Upper lobe of left lung (tissue), 6 donors: Measurements from ENCODE around the gene CRISPLD2. TPM values are rescaled to one million over a fixed set of nuclear protein-coding genes. Genes with fewer than 3 reads are reported as not detected.
A peak's percentile ranks its signal among the peaks of the same experiment; 100 is the strongest.
"Not testable (repeated sequence)": the region's sequence is repeated elsewhere in the genome, so short reads cannot be mapped to it uniquely, and the experiment has no call there.

Source experiments
- ATAC-seq, 2 donors: fragments of 200-7000 bp; cut with Tn5 transposase; one replicate each; pipeline ENCODE4 v1.9.1; 2022; ENCODE audit warnings: mild to moderate bottlenecking in 2 of 2, moderate library complexity in 2 of 2; ENCODE audit not compliant: low FRiP score in 2 of 2
- DNase-seq, 2 donors: peaks; one replicate each; pipeline ENCODE4 v3.0.0-alpha.2; 2019 to 2020
- H3K27ac ChIP-seq, 4 donors: fragments of 200-600 bp; sonication (generic); one replicate each; pipeline ENCODE4 v1.5.1; 2016 to 2019
- H3K27me3 ChIP-seq, 4 donors: fragments of 200-600 bp; sonication (generic); one replicate each; pipeline ENCODE4 v1.5.1; 2017 to 2019
- H3K36me3 ChIP-seq, 4 donors: fragments of 200-600 bp; sonication (generic); one replicate each; pipeline ENCODE4 v1.5.1; 2016 to 2019
- H3K4me1 ChIP-seq, 4 donors: fragments of 200-600 bp; sonication (generic); one replicate each; pipeline ENCODE4 v1.5.1; 2018 to 2019
- H3K4me3 ChIP-seq, 4 donors: fragments of 200-600 bp; sonication (generic); one replicate each; pipeline ENCODE4 v1.5.1; 2017 to 2019; ENCODE audit warnings: mild to moderate bottlenecking in 2 of 4, moderate library complexity in 1 of 4
- H3K9me3 ChIP-seq, 4 donors: fragments of 200-600 bp; sonication (generic); one replicate each; pipeline ENCODE4 v1.5.1; 2018 to 2019
- EP300 ChIP-seq, 4 donors: sonication (generic); formaldehyde crosslinking; IDR thresholded peaks; one replicate each; pipeline ENCODE4 v1.5.1; 2017; ENCODE audit warnings: antibody characterized with exemption in 4 of 4, control low read depth in 2 of 4
- POLR2A ChIP-seq, 4 donors: fragments of 450-650 bp; IDR thresholded peaks; one replicate each; pipeline ENCODE4 v1.5.1; 2016 to 2017; ENCODE audit warnings: antibody characterized with exemption in 4 of 4, mild to moderate bottlenecking in 2 of 4
- POLR2AphosphoS5 ChIP-seq, 2 donors: sonication (generic); formaldehyde crosslinking; IDR thresholded peaks; one replicate each; pipeline ENCODE4 v1.5.1; 2017; ENCODE audit warnings: antibody characterized with exemption in 2 of 2
- WGBS, 2 donors: methylation state at CpG; one replicate each; pipeline ENCODE4 v1.1.5; 2017 to 2018; 5-methylcytosine and 5-hydroxymethylcytosine counted together
- total RNA-seq, 6 donors: library from RNA; depleted of rRNA in 4 of 6; stranded (reverse); fragments of >200 nt in 4 of 6; gene quantifications; one replicate each; pipeline versions ENCODE4 v1.1.0 to v1.2.1, GENCODE V29; 2016 to 2021
- TF ChIP-seq, protein P1 (sequence below), 6 experiments: fragments of 450-650 bp in 4 of 6; fragments of 200-600 bp in 2 of 6; sonication (generic) in 2 of 6; IDR thresholded peaks; one replicate each; pipeline ENCODE4 v1.5.1; 2016 to 2019; ENCODE audit warnings: antibody characterized with exemption in 6 of 6
- donor health status: DM: no; HTN: no; CAD: no; lungs with moderate emphysema.
- donor health status: DM: no; HTN: yes; CAD: no; lungs with severe emphysema.

The CRISPLD2 gene
- total RNA-seq, 6 donors from 2014 or later = 30.2 to 109 (median 80.8) TPM

DNA sequence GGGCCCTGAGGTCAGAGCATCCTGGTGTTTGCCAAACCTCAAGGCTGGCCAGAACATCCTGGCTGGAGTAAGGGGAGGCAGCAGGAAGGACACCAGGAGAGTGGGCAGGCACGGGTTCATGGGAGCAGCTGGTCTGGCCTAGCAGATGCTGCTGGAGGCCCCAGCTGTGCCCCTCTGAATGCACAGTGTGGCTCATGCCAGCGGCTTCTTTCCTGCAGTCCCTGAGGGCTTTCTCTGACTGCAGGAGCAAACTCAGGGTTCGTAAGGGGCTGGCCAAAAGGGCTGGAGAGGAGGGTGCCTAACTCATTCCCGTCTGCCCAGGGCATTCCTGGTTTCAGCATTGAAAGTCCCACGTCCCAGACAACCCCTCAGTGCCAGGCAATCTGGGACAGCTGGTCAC is 112.9 kb downstream of the CRISPLD2 start:
- WGBS, 2 donors = 89 to 90% methylated on average over 2 to 5 of the region's 5 CpGs
- ATAC-seq (no peak), DNase-seq (no peak)
- Histone ChIP-seq H3K4me1 (peaks cover 6 to 15% (median 11%) of the 10 kb centered on the region in 4 donors), H3K4me3 (no peak overlapping the region), H3K9me3 (no peaks in the 10 kb centered on the region), H3K36me3 (no peaks in the 10 kb centered on the region), H3K27me3 (no peaks in the 10 kb centered on the region), H3K27ac (no peak overlapping the region)
- TF ChIP-seq EP300 (IDR thresholded peaks at IDR 0.05) (no peak), POLR2AphosphoS5 (IDR thresholded peaks at IDR 0.05) (no peak), POLR2A (IDR thresholded peaks at IDR 0.05) (no peak)
- TF ChIP-seq, protein P1, sequence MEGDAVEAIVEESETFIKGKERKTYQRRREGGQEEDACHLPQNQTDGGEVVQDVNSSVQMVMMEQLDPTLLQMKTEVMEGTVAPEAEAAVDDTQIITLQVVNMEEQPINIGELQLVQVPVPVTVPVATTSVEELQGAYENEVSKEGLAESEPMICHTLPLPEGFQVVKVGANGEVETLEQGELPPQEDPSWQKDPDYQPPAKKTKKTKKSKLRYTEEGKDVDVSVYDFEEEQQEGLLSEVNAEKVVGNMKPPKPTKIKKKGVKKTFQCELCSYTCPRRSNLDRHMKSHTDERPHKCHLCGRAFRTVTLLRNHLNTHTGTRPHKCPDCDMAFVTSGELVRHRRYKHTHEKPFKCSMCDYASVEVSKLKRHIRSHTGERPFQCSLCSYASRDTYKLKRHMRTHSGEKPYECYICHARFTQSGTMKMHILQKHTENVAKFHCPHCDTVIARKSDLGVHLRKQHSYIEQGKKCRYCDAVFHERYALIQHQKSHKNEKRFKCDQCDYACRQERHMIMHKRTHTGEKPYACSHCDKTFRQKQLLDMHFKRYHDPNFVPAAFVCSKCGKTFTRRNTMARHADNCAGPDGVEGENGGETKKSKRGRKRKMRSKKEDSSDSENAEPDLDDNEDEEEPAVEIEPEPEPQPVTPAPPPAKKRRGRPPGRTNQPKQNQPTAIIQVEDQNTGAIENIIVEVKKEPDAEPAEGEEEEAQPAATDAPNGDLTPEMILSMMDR (IDR thresholded peaks at IDR 0.05) = no peak

GRCh38 chr16:84933774-84934631 is 114.2 kb downstream of the CRISPLD2 start:
- ATAC-seq = peak; percentile 67 to 83
- H3K4me3 ChIP-seq = no peak overlapping the region
- 68 to 69% methylated on average over 8 to 29 of the region's 29 CpGs for WGBS, 2 donors
- H3K9me3 ChIP-seq = no peaks in the 10 kb centered on the region
- no peaks in the 10 kb centered on the region for H3K36me3 ChIP-seq
- H3K27me3 ChIP-seq = no peaks in the 10 kb centered on the region
- TF ChIP-seq POLR2AphosphoS5 (IDR thresholded peaks at IDR 0.05) (peak; percentile 55 to 57), EP300 (IDR thresholded peaks at IDR 0.05) (peak in 1 of 4 donors; percentile 25)
- TF ChIP-seq, protein P1 (IDR thresholded peaks at IDR 0.05) = no peak
- H3K27ac ChIP-seq = peak overlapping the region; percentile 24 to 74 (median 49)
- H3K4me1 ChIP-seq = peaks cover 4 to 9% (median 5%) of the 10 kb centered on the region in 4 donors
- peak in 1 of 2 donors; percentile 89 for DNase-seq

DNA sequence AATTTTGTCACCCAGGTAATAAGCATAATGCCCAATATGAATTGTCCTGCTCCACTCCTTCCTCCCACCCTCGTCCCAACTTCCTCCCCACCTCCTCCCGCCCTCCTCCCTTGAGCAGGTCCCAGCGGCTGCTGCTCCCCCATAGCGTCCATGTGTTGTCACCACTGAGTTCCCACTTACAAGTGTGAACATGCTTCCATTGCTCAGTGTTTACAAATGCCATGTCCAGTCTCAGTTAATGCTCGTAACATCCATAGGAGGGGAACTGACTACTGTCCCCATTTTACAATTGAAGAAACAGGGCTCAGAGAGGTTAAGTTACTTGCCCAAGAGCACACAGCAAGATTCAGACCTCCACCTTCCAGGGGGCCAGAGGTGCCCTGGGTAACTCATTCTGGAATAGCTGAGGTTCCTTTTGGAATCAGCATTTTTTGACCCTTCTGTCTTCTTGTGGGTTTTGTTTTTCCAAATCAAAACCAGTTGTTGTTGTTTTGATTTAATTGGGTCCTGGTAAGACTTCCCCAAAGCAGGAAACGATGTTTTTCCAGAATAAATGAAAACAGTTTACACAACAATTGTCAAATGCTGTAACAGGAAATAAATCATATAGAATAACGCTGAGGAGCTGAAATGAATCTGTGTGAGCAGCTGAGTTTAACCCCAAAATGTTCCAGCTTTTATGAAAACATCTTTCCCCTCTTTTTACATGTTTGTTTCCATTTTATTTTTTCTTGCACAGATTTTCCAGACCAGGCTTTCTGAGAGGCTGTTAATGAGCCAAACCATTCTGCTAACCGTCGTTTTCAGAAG is 117.6 kb downstream of the CRISPLD2 start:
- Histone ChIP-seq H3K27ac (no peak overlapping the region), H3K36me3 (no peaks in the 10 kb centered on the region), H3K27me3 (no peaks in the 10 kb centered on the region), H3K4me1 (peaks cover 0 to 6% (median 5%) of the 10 kb centered on the region in 4 donors), H3K9me3 (no peaks in the 10 kb centered on the region), H3K4me3 (no peak overlapping the region)
- ATAC-seq = no peak
- TF ChIP-seq POLR2AphosphoS5 (IDR thresholded peaks at IDR 0.05) (no peak), POLR2A (IDR thresholded peaks at IDR 0.05) (no peak), EP300 (IDR thresholded peaks at IDR 0.05) (no peak)
- TF ChIP-seq, protein P1 (IDR thresholded peaks at IDR 0.05) = no peak
- no peak for DNase-seq
- 58% methylated on average over 9 of the region's 9 CpGs for WGBS, 2 donors

DNA sequence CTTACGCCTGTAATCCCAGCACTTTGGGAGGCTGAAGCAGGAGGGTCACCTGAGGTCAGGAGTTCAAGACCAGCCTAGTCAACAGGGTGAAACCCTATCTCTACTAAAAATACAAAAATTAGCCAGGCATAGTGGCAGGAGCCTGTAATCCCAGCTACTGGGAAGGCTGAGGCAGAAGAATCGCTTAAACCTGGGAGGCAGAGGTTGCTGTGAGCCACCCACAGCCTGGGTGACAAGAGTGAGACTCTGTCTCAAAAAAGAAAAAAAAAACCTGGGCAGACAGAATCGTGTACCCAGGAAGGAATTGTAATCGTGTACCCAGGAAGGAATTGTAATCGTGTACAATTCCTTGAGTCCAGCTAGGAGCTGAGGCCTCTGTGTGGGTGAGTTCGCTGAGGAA is 118.8 kb downstream of the CRISPLD2 start:
- not testable (repeated sequence) for DNase-seq, H3K27ac ChIP-seq, H3K4me1 ChIP-seq, H3K9me3 ChIP-seq, H3K27me3 ChIP-seq, H3K4me3 ChIP-seq, H3K36me3 ChIP-seq, ATAC-seq
- WGBS, 2 donors = 74 to 75% methylated on average over 5 to 6 of the region's 6 CpGs
